ENCODE results near the gene SLC35D2. TPM values are rescaled to one million over a fixed set of nuclear protein-coding genes. Genes with fewer than 3 reads are reported as not detected.
"Not testable (repeated sequence)": the region's sequence is repeated elsewhere in the genome, so short reads cannot be mapped to it uniquely, and the experiment has no call there.

The SLC35D2 gene
- total RNA-seq, 1 donor from 2014 or later: 27.2 TPM

DNA sequence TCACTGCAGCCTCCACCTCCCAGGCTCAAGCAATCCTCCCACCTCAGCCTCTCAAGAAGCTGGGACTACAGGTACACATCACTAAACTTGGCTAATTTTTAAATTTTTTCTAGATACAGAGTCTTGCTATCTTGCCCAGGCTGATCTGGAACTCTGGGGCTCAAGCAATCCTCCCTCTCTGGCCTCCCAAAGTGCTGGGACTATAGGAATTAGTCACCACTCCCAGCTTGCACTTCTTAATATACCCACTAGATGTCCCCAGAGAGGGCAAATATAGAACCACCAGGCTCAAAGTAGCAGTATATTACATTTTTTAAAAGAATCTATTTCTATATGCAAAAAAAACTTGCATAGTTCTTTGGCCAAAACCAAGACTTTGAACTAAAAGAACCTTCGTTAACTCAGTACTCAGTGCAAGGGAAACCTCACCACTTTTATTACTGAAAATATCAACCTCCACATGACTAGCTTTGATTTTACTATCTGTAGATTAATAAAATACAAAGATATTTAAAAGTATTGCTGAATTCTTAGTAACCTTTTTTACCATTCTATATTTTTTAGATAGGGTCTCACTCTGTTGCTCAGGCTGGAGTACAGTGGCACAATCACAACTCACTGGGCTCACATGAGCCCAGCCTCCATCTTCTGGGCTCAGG, 55.7 kb downstream of the SLC35D2 start:
- Mint-ChIP-seq H3K27me3 (ENCODE audit: unreplicated experiment) (no peaks in the 10 kb centered on the region), H3K4me1 (ENCODE audit: unreplicated experiment) (no peaks in the 10 kb centered on the region), H3K36me3 (ENCODE audit: low read depth, unreplicated experiment) (no peaks in the 10 kb centered on the region), H3K9me3 (ENCODE audit: unreplicated experiment) (no peaks in the 10 kb centered on the region), H3K27ac (ENCODE audit: unreplicated experiment) (no peak overlapping the region), H3K4me3 (ENCODE audit: unreplicated experiment) (no peak overlapping the region)
- TF ChIP-seq, protein P1, sequence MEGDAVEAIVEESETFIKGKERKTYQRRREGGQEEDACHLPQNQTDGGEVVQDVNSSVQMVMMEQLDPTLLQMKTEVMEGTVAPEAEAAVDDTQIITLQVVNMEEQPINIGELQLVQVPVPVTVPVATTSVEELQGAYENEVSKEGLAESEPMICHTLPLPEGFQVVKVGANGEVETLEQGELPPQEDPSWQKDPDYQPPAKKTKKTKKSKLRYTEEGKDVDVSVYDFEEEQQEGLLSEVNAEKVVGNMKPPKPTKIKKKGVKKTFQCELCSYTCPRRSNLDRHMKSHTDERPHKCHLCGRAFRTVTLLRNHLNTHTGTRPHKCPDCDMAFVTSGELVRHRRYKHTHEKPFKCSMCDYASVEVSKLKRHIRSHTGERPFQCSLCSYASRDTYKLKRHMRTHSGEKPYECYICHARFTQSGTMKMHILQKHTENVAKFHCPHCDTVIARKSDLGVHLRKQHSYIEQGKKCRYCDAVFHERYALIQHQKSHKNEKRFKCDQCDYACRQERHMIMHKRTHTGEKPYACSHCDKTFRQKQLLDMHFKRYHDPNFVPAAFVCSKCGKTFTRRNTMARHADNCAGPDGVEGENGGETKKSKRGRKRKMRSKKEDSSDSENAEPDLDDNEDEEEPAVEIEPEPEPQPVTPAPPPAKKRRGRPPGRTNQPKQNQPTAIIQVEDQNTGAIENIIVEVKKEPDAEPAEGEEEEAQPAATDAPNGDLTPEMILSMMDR (IDR thresholded peaks at IDR 0.05; ENCODE audit: unreplicated experiment): peak; percentile 88
- peak; percentile 55 for DNase-seq (ENCODE audit: low spot score)

DNA sequence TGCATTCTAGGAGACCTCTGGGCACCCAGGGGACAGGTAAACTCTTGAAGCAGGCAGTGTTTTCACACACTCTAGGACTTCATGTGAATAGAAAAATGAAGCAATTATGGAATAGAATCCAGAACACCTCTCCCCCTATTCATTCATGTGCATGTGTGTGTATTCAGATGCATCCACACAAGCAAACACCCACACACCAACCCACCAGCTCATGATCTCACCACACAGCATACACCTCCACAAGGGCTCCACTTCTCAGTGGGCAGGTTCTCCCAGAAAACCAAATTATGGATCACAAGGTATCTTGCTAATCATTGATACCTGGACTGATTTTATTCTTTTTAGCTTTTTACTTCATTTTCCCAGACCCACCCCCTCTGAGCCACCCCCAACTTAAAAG, 60.3 kb downstream of the SLC35D2 start:
- Mint-ChIP-seq H3K27ac (ENCODE audit: unreplicated experiment) (no peak overlapping the region), H3K27me3 (ENCODE audit: unreplicated experiment) (peaks cover 2% of the 10 kb centered on the region), H3K36me3 (ENCODE audit: low read depth, unreplicated experiment) (no peaks in the 10 kb centered on the region), H3K4me1 (ENCODE audit: unreplicated experiment) (no peaks in the 10 kb centered on the region), H3K4me3 (ENCODE audit: unreplicated experiment) (no peak overlapping the region), H3K9me3 (ENCODE audit: unreplicated experiment) (no peaks in the 10 kb centered on the region)
- TF ChIP-seq, protein P1 (IDR thresholded peaks at IDR 0.05; ENCODE audit: unreplicated experiment): no peak
- DNase-seq (ENCODE audit: low spot score): no peak

- H3K36me3 Mint-ChIP-seq (ENCODE audit: low read depth, unreplicated experiment); H3K9me3 Mint-ChIP-seq (ENCODE audit: unreplicated experiment); H3K4me1 Mint-ChIP-seq (ENCODE audit: unreplicated experiment); DNase-seq (ENCODE audit: low spot score); H3K27me3 Mint-ChIP-seq (ENCODE audit: unreplicated experiment); H3K27ac Mint-ChIP-seq (ENCODE audit: unreplicated experiment); H3K4me3 Mint-ChIP-seq (ENCODE audit: unreplicated experiment): not testable (repeated sequence)
These were observed 60.8 kb downstream of the SLC35D2 start for GRCh38 chr9:96322736-96323135.

DNA sequence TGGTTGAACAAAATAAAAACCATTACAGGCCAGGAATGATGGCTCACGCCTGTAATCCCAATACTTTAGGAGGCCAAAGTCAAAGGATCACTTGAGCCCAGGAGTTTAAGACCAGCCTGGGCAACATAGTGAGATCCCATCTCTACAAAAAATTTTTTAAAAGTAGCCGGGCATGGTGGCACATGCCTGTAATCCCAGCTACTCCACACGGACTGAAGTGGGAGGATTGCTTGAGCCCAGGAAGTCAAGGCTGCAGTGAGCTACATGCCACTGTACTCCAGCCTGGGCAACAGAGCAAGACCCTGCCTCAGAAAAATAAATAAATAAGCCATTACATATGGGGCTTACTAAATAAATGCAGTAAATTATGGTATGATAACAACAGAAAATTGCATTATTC, 61.3 kb downstream of the SLC35D2 start:
- not testable (repeated sequence) for H3K4me1 Mint-ChIP-seq (ENCODE audit: unreplicated experiment); H3K9me3 Mint-ChIP-seq (ENCODE audit: unreplicated experiment); H3K4me3 Mint-ChIP-seq (ENCODE audit: unreplicated experiment); H3K27me3 Mint-ChIP-seq (ENCODE audit: unreplicated experiment); DNase-seq (ENCODE audit: low spot score); H3K36me3 Mint-ChIP-seq (ENCODE audit: low read depth, unreplicated experiment); H3K27ac Mint-ChIP-seq (ENCODE audit: unreplicated experiment)

GRCh38 chr9:96321515-96321914, 62.0 kb downstream of the SLC35D2 start:
- Mint-ChIP-seq H3K27me3 (ENCODE audit: unreplicated experiment) (peaks cover 2% of the 10 kb centered on the region), H3K4me1 (ENCODE audit: unreplicated experiment) (no peaks in the 10 kb centered on the region), H3K4me3 (ENCODE audit: unreplicated experiment) (no peak overlapping the region), H3K9me3 (ENCODE audit: unreplicated experiment) (no peaks in the 10 kb centered on the region), H3K27ac (ENCODE audit: unreplicated experiment) (no peak overlapping the region), H3K36me3 (ENCODE audit: low read depth, unreplicated experiment) (no peaks in the 10 kb centered on the region)
- DNase-seq (ENCODE audit: low spot score): no peak
- TF ChIP-seq, protein P1 (IDR thresholded peaks at IDR 0.05; ENCODE audit: unreplicated experiment): no peak

DNA sequence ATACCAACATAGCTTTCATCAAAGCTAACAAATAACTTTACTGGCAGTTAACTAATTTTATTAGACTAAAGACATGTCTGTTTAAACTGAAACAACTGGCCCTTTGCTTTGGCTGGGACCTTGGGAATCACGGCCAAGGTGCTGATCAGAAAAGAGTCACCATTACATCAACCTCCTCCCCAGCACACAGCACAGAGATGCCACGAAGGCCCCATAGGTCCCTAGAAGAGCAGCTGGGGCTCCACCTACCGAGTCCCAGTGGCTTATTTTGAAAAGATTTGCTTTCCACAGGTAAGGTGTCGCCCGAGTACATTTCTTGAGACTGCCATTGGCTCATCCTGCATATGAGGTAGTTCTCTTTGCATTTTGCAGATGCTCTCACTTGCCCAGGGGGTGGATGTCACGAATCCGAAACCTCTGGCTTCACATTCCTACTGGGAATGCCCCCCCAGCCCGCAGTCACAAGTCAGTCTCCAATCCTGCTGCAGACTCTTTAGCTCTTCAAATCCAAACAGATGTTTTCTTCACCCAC, 62.7 kb downstream of the SLC35D2 start:
- Mint-ChIP-seq H3K27ac (ENCODE audit: unreplicated experiment) (no peak overlapping the region), H3K4me3 (ENCODE audit: unreplicated experiment) (no peak overlapping the region), H3K27me3 (ENCODE audit: unreplicated experiment) (peaks cover 2% of the 10 kb centered on the region), H3K36me3 (ENCODE audit: low read depth, unreplicated experiment) (no peaks in the 10 kb centered on the region), H3K9me3 (ENCODE audit: unreplicated experiment) (no peaks in the 10 kb centered on the region), H3K4me1 (ENCODE audit: unreplicated experiment) (no peaks in the 10 kb centered on the region)
- DNase-seq (ENCODE audit: low spot score): no peak
- TF ChIP-seq, protein P1 (IDR thresholded peaks at IDR 0.05; ENCODE audit: unreplicated experiment): no peak
